LNCAP (cell line): ENCODE data around the gene FAT4.

Source experiments
- TF ChIP-seq, protein P1 (sequence below): fragments of 450-650 bp; IDR thresholded peaks from 2 replicates; pipeline ENCODE4 v1.5.1; 2017; ENCODE audit warnings: mild to moderate bottlenecking

Gene FAT4

DNA sequence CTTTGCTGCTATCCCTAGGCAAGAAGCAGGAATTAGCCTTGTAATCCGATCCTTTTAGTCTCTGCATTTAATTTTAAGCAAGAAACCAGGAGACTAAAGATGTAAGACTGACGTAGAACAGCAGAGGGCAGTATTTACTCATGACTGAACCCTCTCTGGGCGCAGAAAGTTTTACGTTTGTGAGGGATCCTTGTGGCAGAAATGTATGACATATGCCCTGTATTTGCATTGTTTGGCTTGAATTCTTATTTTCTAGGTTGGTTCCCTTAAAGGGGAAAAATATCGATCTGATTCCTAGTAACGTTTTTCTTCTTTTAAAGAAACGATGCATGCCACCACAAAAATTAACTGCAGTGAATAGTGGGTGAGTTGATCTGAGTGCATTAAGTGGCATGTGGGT, 1.3 kb upstream of the FAT4 start:
- TF ChIP-seq, protein P1, sequence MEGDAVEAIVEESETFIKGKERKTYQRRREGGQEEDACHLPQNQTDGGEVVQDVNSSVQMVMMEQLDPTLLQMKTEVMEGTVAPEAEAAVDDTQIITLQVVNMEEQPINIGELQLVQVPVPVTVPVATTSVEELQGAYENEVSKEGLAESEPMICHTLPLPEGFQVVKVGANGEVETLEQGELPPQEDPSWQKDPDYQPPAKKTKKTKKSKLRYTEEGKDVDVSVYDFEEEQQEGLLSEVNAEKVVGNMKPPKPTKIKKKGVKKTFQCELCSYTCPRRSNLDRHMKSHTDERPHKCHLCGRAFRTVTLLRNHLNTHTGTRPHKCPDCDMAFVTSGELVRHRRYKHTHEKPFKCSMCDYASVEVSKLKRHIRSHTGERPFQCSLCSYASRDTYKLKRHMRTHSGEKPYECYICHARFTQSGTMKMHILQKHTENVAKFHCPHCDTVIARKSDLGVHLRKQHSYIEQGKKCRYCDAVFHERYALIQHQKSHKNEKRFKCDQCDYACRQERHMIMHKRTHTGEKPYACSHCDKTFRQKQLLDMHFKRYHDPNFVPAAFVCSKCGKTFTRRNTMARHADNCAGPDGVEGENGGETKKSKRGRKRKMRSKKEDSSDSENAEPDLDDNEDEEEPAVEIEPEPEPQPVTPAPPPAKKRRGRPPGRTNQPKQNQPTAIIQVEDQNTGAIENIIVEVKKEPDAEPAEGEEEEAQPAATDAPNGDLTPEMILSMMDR: peak; percentile 65

DNA sequence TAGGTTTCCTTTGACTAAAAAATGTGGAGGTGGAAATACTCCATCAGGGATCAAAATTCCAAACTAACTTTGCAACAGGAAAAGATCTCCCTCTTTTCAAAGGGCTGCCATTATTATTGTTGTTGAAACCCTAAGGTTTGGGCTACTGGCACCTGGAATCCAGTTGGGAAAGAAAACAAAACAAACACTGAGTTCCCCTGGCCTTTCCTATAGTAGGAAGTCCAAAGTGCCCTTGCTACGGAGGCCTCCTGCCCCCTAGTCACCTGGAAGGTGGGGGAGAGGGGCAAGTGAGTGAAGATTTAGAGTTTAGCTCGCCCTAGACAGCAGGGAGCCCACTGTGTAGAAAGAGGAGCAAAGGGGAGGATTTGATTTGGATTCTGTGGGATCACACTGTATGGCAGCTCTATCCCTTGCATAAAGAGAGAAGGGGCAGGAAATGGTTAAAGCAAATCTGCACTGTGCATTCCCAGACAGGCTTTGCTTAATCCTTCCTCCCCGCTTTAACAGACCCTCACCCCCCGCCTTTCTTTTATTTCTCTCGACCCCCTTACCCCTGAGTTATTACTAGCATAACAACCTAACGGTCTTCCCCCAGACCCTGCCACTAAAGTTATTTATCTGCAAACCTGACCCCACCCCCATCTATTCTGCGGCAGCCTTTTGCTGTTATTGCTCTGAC, 627 bp upstream of the FAT4 start:
- TF ChIP-seq, protein P1: no peak

DNA sequence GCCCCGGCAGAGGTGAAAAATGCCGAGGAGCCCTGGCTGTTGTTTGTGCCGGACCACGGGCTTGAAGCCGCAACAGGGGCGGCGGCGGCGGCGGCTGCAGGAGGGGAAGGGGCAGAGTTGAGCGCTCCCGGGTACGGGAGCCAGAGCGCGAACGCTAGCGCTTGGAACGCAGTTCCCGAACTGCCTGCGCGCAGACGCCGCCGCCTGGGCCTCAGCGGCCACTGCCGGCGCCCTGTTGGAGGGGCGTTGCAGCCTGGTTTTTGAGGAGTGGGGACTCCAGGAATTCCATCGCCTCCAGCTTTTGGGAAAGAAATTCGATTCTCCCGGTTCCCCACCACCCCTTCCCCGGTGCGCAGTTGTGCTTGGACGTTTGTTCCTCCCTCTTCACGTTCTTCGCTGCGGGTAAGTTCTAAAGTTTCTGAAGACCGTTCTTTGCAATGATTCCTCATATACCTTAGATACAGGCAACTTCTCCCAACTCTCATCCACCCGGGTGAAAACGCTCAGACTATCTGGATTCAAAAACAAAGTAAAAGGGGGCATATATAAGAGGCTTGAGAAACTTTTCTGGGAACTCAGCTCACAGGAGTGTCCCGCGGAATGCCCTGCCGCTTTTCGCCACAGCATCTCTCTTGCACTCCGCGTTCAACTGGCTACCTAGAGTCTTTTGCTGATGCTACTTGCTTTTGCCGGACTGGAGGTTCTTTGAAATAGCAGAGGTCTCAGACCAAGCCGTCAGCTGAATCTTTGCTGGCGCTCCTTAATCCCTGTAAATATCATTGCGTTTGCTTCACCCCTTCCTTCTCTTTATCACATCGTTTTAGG, 1.0 kb downstream of the FAT4 start:
- TF ChIP-seq, protein P1: no peak

DNA sequence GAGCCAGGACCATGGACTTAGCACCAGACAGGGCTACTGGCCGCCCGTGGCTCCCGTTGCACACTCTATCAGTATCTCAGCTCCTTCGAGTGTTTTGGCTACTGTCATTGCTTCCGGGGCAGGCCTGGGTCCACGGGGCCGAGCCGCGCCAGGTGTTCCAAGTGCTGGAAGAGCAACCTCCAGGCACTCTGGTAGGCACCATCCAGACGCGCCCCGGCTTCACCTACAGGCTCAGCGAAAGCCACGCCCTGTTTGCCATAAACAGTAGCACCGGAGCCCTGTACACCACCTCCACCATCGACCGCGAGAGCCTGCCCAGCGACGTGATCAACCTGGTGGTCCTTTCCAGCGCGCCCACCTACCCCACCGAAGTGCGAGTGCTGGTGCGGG, 1.6 kb downstream of the FAT4 start:
- TF ChIP-seq, protein P1: no peak

DNA sequence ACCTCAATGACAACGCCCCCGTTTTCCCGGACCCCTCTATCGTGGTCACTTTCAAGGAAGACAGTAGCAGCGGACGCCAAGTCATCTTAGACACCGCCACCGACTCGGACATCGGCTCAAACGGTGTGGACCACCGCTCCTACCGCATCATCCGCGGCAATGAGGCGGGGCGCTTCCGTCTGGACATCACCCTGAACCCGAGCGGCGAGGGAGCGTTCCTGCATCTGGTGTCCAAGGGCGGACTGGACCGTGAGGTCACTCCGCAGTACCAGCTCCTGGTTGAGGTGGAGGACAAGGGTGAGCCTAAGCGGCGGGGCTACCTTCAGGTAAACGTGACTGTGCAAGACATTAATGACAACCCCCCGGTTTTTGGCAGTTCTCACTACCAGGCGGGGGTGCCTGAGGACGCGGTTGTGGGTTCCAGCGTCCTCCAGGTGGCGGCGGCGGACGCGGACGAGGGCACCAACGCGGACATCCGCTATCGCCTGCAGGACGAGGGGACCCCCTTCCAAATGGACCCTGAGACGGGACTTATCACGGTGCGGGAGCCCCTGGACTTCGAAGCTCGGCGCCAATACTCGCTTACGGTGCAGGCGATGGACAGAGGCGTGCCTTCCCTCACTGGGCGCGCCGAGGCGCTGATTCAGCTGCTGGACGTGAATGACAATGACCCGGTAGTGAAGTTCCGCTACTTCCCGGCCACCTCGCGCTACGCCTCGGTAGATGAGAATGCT, 2.2 kb downstream of the FAT4 start:
- TF ChIP-seq, protein P1: no peak

DNA sequence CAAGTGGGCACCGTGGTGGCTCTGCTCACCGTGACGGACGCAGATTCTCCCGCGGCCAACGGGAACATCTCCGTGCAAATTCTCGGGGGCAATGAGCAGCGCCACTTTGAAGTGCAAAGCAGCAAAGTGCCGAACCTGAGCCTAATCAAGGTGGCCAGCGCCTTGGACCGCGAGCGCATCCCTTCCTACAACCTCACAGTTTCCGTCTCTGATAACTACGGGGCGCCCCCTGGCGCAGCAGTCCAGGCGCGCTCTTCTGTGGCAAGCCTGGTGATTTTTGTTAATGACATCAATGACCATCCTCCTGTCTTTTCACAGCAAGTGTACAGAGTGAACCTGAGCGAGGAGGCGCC, 2.7 kb downstream of the FAT4 start:
- TF ChIP-seq, protein P1: no peak

DNA sequence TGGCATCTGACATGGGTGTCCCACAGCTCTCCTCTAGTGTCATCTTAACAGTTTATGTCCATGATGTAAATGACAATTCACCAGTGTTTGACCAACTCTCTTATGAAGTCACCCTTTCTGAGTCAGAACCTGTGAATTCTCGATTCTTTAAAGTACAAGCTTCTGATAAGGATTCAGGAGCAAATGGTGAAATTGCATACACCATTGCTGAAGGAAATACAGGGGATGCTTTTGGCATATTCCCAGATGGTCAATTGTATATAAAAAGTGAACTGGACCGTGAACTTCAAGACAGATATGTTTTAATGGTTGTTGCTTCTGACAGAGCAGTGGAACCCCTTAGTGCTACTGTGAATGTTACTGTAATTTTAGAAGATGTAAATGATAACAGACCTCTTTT, 4.6 kb downstream of the FAT4 start:
- TF ChIP-seq, protein P1: no peak
